H1 (cell line): ENCODE results near the gene TJP3. TPM values are rescaled to one million over a fixed set of nuclear protein-coding genes. Genes with fewer than 3 reads are reported as not detected.

Experiments used
- CTCF ChIA-PET: fragments of 300-600 bp; sonication (Branson Sonifier 250); formaldehyde crosslinking; loops from one replicate; lab custom pipeline; 2021; ENCODE audit not compliant: partially characterized antibody; lab: Charles Lee
- POLR2A ChIA-PET: fragments of 300-600 bp; sonication (Branson Sonifier 250); formaldehyde crosslinking; loops from one replicate; lab custom pipeline; 2021; ENCODE audit warnings: inconsistent platforms; ENCODE audit not compliant: partially characterized antibody; lab: Charles Lee
- DNase-seq, 2 experiments: peaks; one replicate each; pipeline versions ENCODE4 v3.0.0 to v3.0.0-alpha.2; 2010 to 2022; ENCODE audit warnings: low spot score in 2 of 2, low read depth in 1 of 2, mixed read lengths in 1 of 2
- FAIRE-seq: peaks from 2 replicates; lab custom pipeline; 2011; peaks lifted over from hg19 to GRCh38; lab: Jason Lieb, UNC
- H2AFZ ChIP-seq: 2 replicates; pipeline ENCODE4 v1.8.1; 2012; ENCODE audit warnings: low read length, inconsistent platforms
- H2AK5ac ChIP-seq: 2 replicates; pipeline ENCODE4 v1.6.1; 2013; ENCODE audit warnings: low read depth, low read length
- H2BK120ac ChIP-seq: replicated peaks from 2 replicates; pipeline ENCODE3; 2013; ENCODE audit warnings: low read depth, low read length, inconsistent platforms
- H2BK12ac ChIP-seq: 2 replicates; pipeline ENCODE4 v1.6.1; 2013; ENCODE audit warnings: low read depth, low read length
- H2BK15ac ChIP-seq: 2 replicates; pipeline ENCODE4 v1.6.1; 2013; ENCODE audit warnings: low read length
- H2BK20ac ChIP-seq: 2 replicates; pipeline ENCODE4 v1.6.1; 2013; ENCODE audit warnings: low read length
- H2BK5ac ChIP-seq: 2 replicates; pipeline ENCODE4 v1.6.1; 2013; ENCODE audit warnings: low read depth, low read length
- H3K14ac ChIP-seq: 2 replicates; pipeline ENCODE4 v1.6.1; 2013; ENCODE audit warnings: inconsistent platforms; ENCODE audit not compliant: insufficient read length
- H3K18ac ChIP-seq: 2 replicates; pipeline ENCODE4 v1.6.1; 2013; ENCODE audit warnings: low read length; ENCODE audit errors: extremely low read depth
- H3K23ac ChIP-seq: 2 replicates; pipeline ENCODE4 v1.6.1; 2013; ENCODE audit warnings: inconsistent platforms; ENCODE audit not compliant: insufficient read length
- H3K23me2 ChIP-seq: 2 replicates; pipeline ENCODE4 v1.6.1; 2013; ENCODE audit warnings: low read depth, low read length
- H3K27ac ChIP-seq: 2 replicates; pipeline ENCODE4 v1.6.1; 2011; ENCODE audit warnings: low read depth, low read length, inconsistent platforms
- H3K27me3 ChIP-seq, 4 experiments: replicated peaks in 1 of 4; 1 replicate in 1 of 4; 2 replicates in 3 of 4; pipeline versions ENCODE4 v1.6.1 to v1.8.1; 2011 to 2013; ENCODE audit warnings: low read length in 3 of 4, mild to moderate bottlenecking in 3 of 4, inconsistent platforms in 2 of 4, mixed read lengths in 2 of 4, moderate library complexity in 1 of 4; ENCODE audit not compliant: control insufficient read depth in 3 of 4, insufficient read depth in 3 of 4; ENCODE audit errors: extremely low read depth in 1 of 4
- H3K36me3 ChIP-seq, 4 experiments: 2 replicates each; pipeline versions ENCODE4 v1.6.1 to v1.8.1; 2011 to 2013; ENCODE audit warnings: mild to moderate bottlenecking in 4 of 4, low read length in 3 of 4, moderate library complexity in 2 of 4, control low read depth in 1 of 4, inconsistent platforms in 1 of 4; ENCODE audit not compliant: insufficient read depth in 4 of 4, control insufficient read depth in 2 of 4
- H3K4ac ChIP-seq: replicated peaks from 2 replicates; pipeline ENCODE3; 2013; ENCODE audit warnings: low read length, low read depth, mixed read lengths, inconsistent platforms; ENCODE audit not compliant: insufficient read length
- H3K4me1 ChIP-seq, 4 experiments: replicated peaks in 1 of 4; 1 replicate in 1 of 4; 2 replicates in 3 of 4; pipeline versions ENCODE4 v1.6.1 to v1.8.1; 2011 to 2013; ENCODE audit warnings: low read length in 3 of 4, inconsistent platforms in 2 of 4, mixed read lengths in 1 of 4; ENCODE audit not compliant: insufficient read depth in 4 of 4, control insufficient read depth in 3 of 4
- H3K4me2 ChIP-seq, 2 experiments: 2 replicates each; pipeline versions ENCODE4 v1.6.1 to v1.8.1; 2011 to 2013; ENCODE audit warnings: low read depth in 2 of 2, low read length in 2 of 2, control low read depth in 1 of 2, inconsistent platforms in 1 of 2, mild to moderate bottlenecking in 1 of 2; ENCODE audit not compliant: insufficient read depth in 1 of 2
- H3K4me3 ChIP-seq, 4 experiments: fragments of 200-600, 300-600 bp in 1 of 4; sonication (generic), shearing (Covaris generic), sonication (Bioruptor Twin) in 1 of 4; 2 replicates each; pipeline versions ENCODE4 v1.5.1 to v1.8.1; 2011 to 2016; ENCODE audit warnings: low read length in 4 of 4, low read depth in 3 of 4, control low read depth in 2 of 4, inconsistent platforms in 2 of 4, mild to moderate bottlenecking in 2 of 4, mixed read lengths in 1 of 4, moderate library complexity in 1 of 4; ENCODE audit not compliant: insufficient read depth in 2 of 4; ENCODE audit errors: extremely low read depth in 1 of 4
- H3K56ac ChIP-seq: replicated peaks from 2 replicates; pipeline ENCODE3; 2013; ENCODE audit warnings: low read depth, mild to moderate bottlenecking, mixed read lengths, low read length, inconsistent platforms; ENCODE audit not compliant: insufficient read length
- H3K79me1 ChIP-seq: 2 replicates; pipeline ENCODE4 v1.6.1; 2013; ENCODE audit warnings: low read depth, low read length, control low read depth
- H3K79me2 ChIP-seq, 2 experiments: 2 replicates each; pipeline versions ENCODE4 v1.6.1 to v1.8.1; 2012 to 2013; ENCODE audit warnings: low read length in 2 of 2, mild to moderate bottlenecking in 2 of 2, inconsistent platforms in 1 of 2; ENCODE audit not compliant: insufficient read depth in 2 of 2, control insufficient read depth in 1 of 2
- H3K9ac ChIP-seq, 4 experiments: replicated peaks in 1 of 4; 1 replicate in 1 of 4; 2 replicates in 3 of 4; pipeline versions ENCODE4 v1.6.1 to v1.8.1; 2011 to 2013; ENCODE audit warnings: low read depth in 3 of 4, low read length in 3 of 4, control low read depth in 2 of 4, mild to moderate bottlenecking in 2 of 4, moderate library complexity in 2 of 4, inconsistent platforms in 1 of 4; ENCODE audit errors: extremely low read depth in 1 of 4
- H3K9me3 ChIP-seq, 2 experiments: 2 replicates each; pipeline versions ENCODE4 v1.6.1 to v1.8.1; 2012 to 2013; ENCODE audit warnings: mild to moderate bottlenecking in 2 of 2, moderate library complexity in 2 of 2, control low read depth in 1 of 2, inconsistent platforms in 1 of 2, low read depth in 1 of 2, low read length in 1 of 2, mixed read lengths in 1 of 2; ENCODE audit not compliant: insufficient read depth in 2 of 2
- H4K20me1 ChIP-seq, 2 experiments: replicated peaks in 1 of 2; 2 replicates each; pipeline versions ENCODE3 to v1.8.1; 2011 to 2013; ENCODE audit warnings: inconsistent platforms in 2 of 2, low read length in 2 of 2, mild to moderate bottlenecking in 1 of 2; ENCODE audit not compliant: insufficient read depth in 2 of 2, control insufficient read depth in 1 of 2
- H4K5ac ChIP-seq: 2 replicates; pipeline ENCODE4 v1.6.1; 2013; ENCODE audit warnings: low read length, low read depth, mixed read lengths, inconsistent platforms; ENCODE audit not compliant: insufficient read length
- H4K8ac ChIP-seq: 2 replicates; pipeline ENCODE4 v1.8.0; 2013; ENCODE audit warnings: mild to moderate bottlenecking, moderate library complexity, low read length, inconsistent platforms; ENCODE audit not compliant: insufficient read depth; ENCODE audit errors: extremely low read depth
- H4K91ac ChIP-seq: replicated peaks from 2 replicates; pipeline ENCODE3; 2013; ENCODE audit warnings: low read length, mixed read lengths, inconsistent platforms; ENCODE audit not compliant: insufficient read length
- KDM1A ChIP-seq: fragments of 200-600, 300-600 bp; sonication (generic); IDR thresholded peaks from 2 replicates; pipeline ENCODE4 v1.7.1; 2016; ENCODE audit warnings: mild to moderate bottlenecking, low read length, borderline replicate concordance
- RFX5 ChIP-seq: IDR thresholded peaks from 2 replicates; pipeline ENCODE4 v1.6.1; 2011; ENCODE audit warnings: low read depth, low read length, improper control_type of control experiment, borderline replicate concordance
- WGBS, 2 experiments: shearing (Covaris generic) in 1 of 2; methylation state at CpG; one replicate each; pipeline versions ENCODE4 v1.1.6 to v1.1.7; 2013 to 2015; ENCODE audit warnings: low lambda C conversion rate in 2 of 2, mixed read lengths in 2 of 2, inconsistent platforms in 1 of 2, low coverage in 1 of 2, missing lambda C conversion rate in 1 of 2; ENCODE audit not compliant: insufficient replicate concordance in 2 of 2, insufficient coverage in 1 of 2, insufficient read length in 1 of 2; ENCODE audit errors: extremely low coverage in 1 of 2, missing lambda C conversion rate in 1 of 2; 5-methylcytosine and 5-hydroxymethylcytosine counted together
- polyA plus RNA-seq, 7 experiments: library from polyadenylated mRNA; depleted of rRNA in 3 of 7; stranded (reverse) in 5 of 7; unstranded in 2 of 7; fragments of >200 nt in 5 of 7; fragments of 200-250 nt in 2 of 7; gene quantifications; 1 replicate in 5 of 7; 2 replicates in 1 of 7; 4 replicates in 1 of 7; pipeline versions ENCODE4 v1.2.1 to v1.2.3, GENCODE V29; 2011 to 2013; ENCODE audit warnings: missing spikeins in 2 of 7, mixed read lengths in 2 of 7
- total RNA-seq: library from RNA; stranded (reverse); fragmentation: NEBNext Ultra II Directional; extraction: Animal tissue kit (Norgen Biotek cat#: 25700); gene quantifications from 2 replicates; pipeline ENCODE4 v1.2.1, GENCODE V29; 2021

TJP3 gene
- total and polyA plus RNA-seq, 2 of the 8 experiments (the other 6 are each of a cell fraction or from before 2014, with no cell fraction given): 17.1 to 26.1 TPM

- POLR2A ChIA-PET: interaction anchor here (0.6 to 2.2 kb wide), 8 partner anchors 10 to 318 kb away, joined by 3 to 19 read pairs (median 4); partner anchors contain the start of genes EEF2 and MATK
- Histone ChIP-seq H3K4me1 (no peaks in the 10 kb centered on the region), H4K20me1 (peaks cover 0 to 3% of the 10 kb centered on the region in 2 experiments), H3K27me3 (no peaks in the 10 kb centered on the region), H3K9ac (peak overlapping the region in 3 of 4 experiments; percentile 75 to 85 (median 79); a peak in 6 of 7 replicates), H2BK5ac (no peak overlapping the region), H2AK5ac (no peak overlapping the region), H3K4me2 (peak overlapping the region; percentile 72 to 87), H3K56ac (peak overlapping the region; percentile 10), H3K36me3 (peaks cover 0 to 3% (median 0%) of the 10 kb centered on the region in 4 experiments; a peak in 5 of 8 replicates), H2BK12ac (0 out of 2 replicates have a peak overlapping the region, but pooled peaks have one; percentile 9), H3K14ac (no peak overlapping the region), H2BK20ac (no peak overlapping the region), H3K4me3 (peak overlapping the region; percentile 87 to 95 (median 88)), H4K8ac (peak overlapping the region; percentile 54; the same call in 1 of the 2 replicates), H3K9me3 (no peaks in the 10 kb centered on the region), H3K18ac (peak overlapping the region; percentile 98; the same call in 1 of the 2 replicates), H3K27ac (peak overlapping the region; percentile 64; the same call in 1 of the 2 replicates), H4K5ac (no peak overlapping the region), H2BK15ac (no peak overlapping the region; the same call in 1 of the 2 replicates), H3K79me1 (no peaks in the 10 kb centered on the region; the same call in 1 of the 2 replicates), H3K23ac (no peak overlapping the region), H3K23me2 (peaks cover 5% of the 10 kb centered on the region), H2BK120ac (no peak overlapping the region), H4K91ac (no peak overlapping the region), H3K79me2 (peaks cover 0 to 7% of the 10 kb centered on the region in 2 experiments; a peak in 1 of 4 replicates), H3K4ac (peak overlapping the region; percentile 92), H2AFZ (peak overlapping the region; percentile 45; the same call in 1 of the 2 replicates)
- 50% methylated on average over 7 of the region's 7 CpGs; no CpG with 5 or more reads in 1 of the 2 experiments for WGBS, 2 experiments
- TF ChIP-seq RFX5 (no peak), KDM1A (peak; percentile 76; the same call in 1 of the 2 replicates)
- no peak for FAIRE-seq
- CTCF ChIA-PET: interaction anchor here (0.6 to 2.7 kb wide), 5 partner anchors 17 to 477 kb away, joined by 3 to 8 read pairs (median 4); no protein-coding TSS in a partner anchor
- DNase-seq: no peak
These were observed 52.7 kb downstream of the TJP3 start for GRCh38 chr19:3760871-3761361.
